Measurements from ENCODE around the gene ELFN2.

The ELFN2 gene

DNA sequence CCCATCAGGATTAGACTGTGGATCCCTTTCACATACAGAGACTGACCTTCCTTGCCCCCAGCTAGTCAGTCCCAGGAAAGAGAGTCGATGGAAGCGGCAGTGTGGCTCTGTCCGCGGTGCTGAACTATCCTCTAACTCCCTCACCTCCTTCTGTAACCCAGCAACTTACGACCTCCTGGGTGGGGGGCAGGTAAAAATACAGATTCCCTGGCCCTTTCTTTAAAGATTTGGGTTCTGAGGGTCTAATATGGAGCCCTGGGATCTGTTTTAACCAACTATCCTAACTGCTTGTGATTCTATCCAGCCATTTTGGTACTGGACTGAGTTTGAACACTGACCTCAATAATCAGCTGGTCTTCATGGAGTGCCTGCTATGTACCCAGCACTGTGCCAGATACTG is 35.7 kb upstream of the ELFN2 start:
- no CpG with 5 or more reads among the region's 5 CpGs for WGBS (ENCODE audit: extremely low coverage, insufficient coverage, insufficient read length)

DNA sequence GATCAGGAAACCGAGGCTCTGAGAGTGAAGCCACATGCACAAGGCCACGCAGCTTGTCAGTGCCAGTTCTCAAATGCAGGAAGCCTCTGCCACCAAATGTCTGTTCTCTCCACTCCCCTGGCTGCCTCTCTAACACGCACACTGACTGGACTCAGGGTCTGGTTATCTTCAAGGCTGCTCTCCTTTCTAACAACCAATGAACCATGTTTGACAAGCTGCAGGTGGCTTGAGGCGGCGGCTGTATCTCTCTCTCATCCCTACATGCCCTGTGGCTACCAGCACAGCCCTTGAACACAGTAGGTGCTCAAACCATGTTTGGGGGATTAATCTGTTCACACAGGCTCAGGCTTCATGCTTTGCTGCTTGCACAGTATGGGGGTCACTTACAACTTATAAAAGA is 35.2 kb upstream of the ELFN2 start:
- Histone ChIP-seq H3K14ac (ENCODE audit: low read length) (no peak overlapping the region), H4K12ac (ENCODE audit: low read depth, low read length) (no peak overlapping the region), H4K91ac (ENCODE audit: low read depth, low read length) (no peak overlapping the region), H3K27me3 (ENCODE audit: insufficient read depth, low read length) (no peaks in the 10 kb centered on the region), H2BK12ac (ENCODE audit: low read length) (no peak overlapping the region), H3K4me3 (ENCODE audit: low read depth, low read length) (no peak overlapping the region), H3K79me2 (ENCODE audit: control insufficient read depth, insufficient read depth, low read length, poor library complexity) (no peaks in the 10 kb centered on the region), H3K18ac (ENCODE audit: low read length) (no peak overlapping the region), H3K4me2 (ENCODE audit: low read length) (no peak overlapping the region), H2AFZ (ENCODE audit: insufficient read depth, low read length, poor library complexity) (no peak overlapping the region), H3K23ac (ENCODE audit: low read length) (no peak overlapping the region), H3K36me3 (ENCODE audit: control insufficient read depth in 1 of 2, insufficient read depth in 2 of 2, low read length in 2 of 2) (no peaks in the 10 kb centered on the region), H4K8ac (ENCODE audit: low read depth, low read length) (no peak overlapping the region), H2BK120ac (ENCODE audit: insufficient read depth, low read length, poor library complexity) (no peak overlapping the region), H3K79me1 (ENCODE audit: low read length) (no peaks in the 10 kb centered on the region), H3K4me1 (ENCODE audit: control insufficient read depth in 1 of 2, insufficient read depth in 2 of 2, low read length in 2 of 2) (no peaks in the 10 kb centered on the region), H3K9me3 (ENCODE audit: insufficient read depth, low read depth, low read length) (peaks cover 5% of the 10 kb centered on the region), H3K4ac (ENCODE audit: low read depth, low read length) (no peak overlapping the region), H3K9ac (ENCODE audit: low read length) (no peak overlapping the region), H3K27ac (ENCODE audit: low read depth, low read length) (no peak overlapping the region), H2AK5ac (ENCODE audit: low read length) (no peak overlapping the region), H2BK5ac (ENCODE audit: low read depth, low read length, poor library complexity) (no peak overlapping the region)
- no CpG with 5 or more reads among the region's 5 CpGs for WGBS (ENCODE audit: extremely low coverage, insufficient coverage, insufficient read length)
- DNase-seq: no peak

More for the DNA sequence above, 35.7 kb upstream of the ELFN2 start:
- Histone ChIP-seq H3K23ac (ENCODE audit: low read length) (no peak overlapping the region), H2BK12ac (ENCODE audit: low read length) (no peak overlapping the region), H3K4me3 (ENCODE audit: low read depth, low read length) (no peak overlapping the region), H3K4me2 (ENCODE audit: low read length) (no peak overlapping the region), H3K18ac (ENCODE audit: low read length) (no peak overlapping the region), H2BK5ac (ENCODE audit: low read depth, low read length, poor library complexity) (no peak overlapping the region), H3K36me3 (ENCODE audit: control insufficient read depth in 1 of 2, insufficient read depth in 2 of 2, low read length in 2 of 2) (no peaks in the 10 kb centered on the region), H3K27ac (ENCODE audit: low read depth, low read length) (no peak overlapping the region), H3K79me2 (ENCODE audit: control insufficient read depth, insufficient read depth, low read length, poor library complexity) (no peaks in the 10 kb centered on the region), H2AFZ (ENCODE audit: insufficient read depth, low read length, poor library complexity) (no peak overlapping the region), H3K4ac (ENCODE audit: low read depth, low read length) (no peak overlapping the region), H4K91ac (ENCODE audit: low read depth, low read length) (no peak overlapping the region), H3K4me1 (ENCODE audit: control insufficient read depth in 1 of 2, insufficient read depth in 2 of 2, low read length in 2 of 2) (no peaks in the 10 kb centered on the region), H3K14ac (ENCODE audit: low read length) (no peak overlapping the region), H4K12ac (ENCODE audit: low read depth, low read length) (no peak overlapping the region), H2AK5ac (ENCODE audit: low read length) (no peak overlapping the region), H2BK120ac (ENCODE audit: insufficient read depth, low read length, poor library complexity) (no peak overlapping the region), H3K9ac (ENCODE audit: low read length) (no peak overlapping the region), H3K27me3 (ENCODE audit: insufficient read depth, low read length) (no peaks in the 10 kb centered on the region), H3K79me1 (ENCODE audit: low read length) (no peaks in the 10 kb centered on the region), H3K9me3 (ENCODE audit: insufficient read depth, low read depth, low read length) (peaks cover 5% of the 10 kb centered on the region), H4K8ac (ENCODE audit: low read depth, low read length) (no peak overlapping the region)
- DNase-seq: peak in 1 of 2 donors; percentile 50

DNA sequence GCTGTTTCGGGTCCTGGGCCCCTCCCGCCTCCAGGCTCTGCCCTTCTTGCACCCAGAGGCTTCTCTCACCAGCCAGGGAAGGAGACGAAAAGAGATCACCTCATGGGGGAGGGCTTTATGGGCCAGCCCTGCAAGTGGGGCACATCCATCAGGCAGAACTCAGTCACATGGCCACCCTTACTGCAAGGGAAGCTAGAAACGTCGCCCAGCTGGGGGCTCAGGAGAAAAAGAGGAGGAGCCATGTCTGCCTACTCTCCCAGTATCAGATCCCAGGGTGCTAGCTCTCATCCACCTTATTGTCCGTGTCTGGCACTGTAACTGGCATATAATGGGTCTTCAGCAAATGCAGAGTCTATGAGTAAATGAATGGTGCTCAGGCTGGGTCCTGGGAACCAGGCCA is 34.7 kb upstream of the ELFN2 start:
- no peak for DNase-seq
- H3K23ac ChIP-seq (ENCODE audit: low read length): no peak overlapping the region
- H2AFZ ChIP-seq (ENCODE audit: insufficient read depth, low read length, poor library complexity): no peak overlapping the region
- H3K27ac ChIP-seq (ENCODE audit: low read depth, low read length): no peak overlapping the region
- H2BK5ac ChIP-seq (ENCODE audit: low read depth, low read length, poor library complexity): no peak overlapping the region
- H2BK120ac ChIP-seq (ENCODE audit: insufficient read depth, low read length, poor library complexity): no peak overlapping the region
- no peak overlapping the region for H3K4me2 ChIP-seq (ENCODE audit: low read length)
- no peaks in the 10 kb centered on the region for H3K79me2 ChIP-seq (ENCODE audit: control insufficient read depth, insufficient read depth, low read length, poor library complexity)
- H3K4me1 ChIP-seq (ENCODE audit: control insufficient read depth in 1 of 2, insufficient read depth in 2 of 2, low read length in 2 of 2): no peaks in the 10 kb centered on the region
- no peak overlapping the region for H3K4me3 ChIP-seq (ENCODE audit: low read depth, low read length)
- H3K9me3 ChIP-seq (ENCODE audit: insufficient read depth, low read depth, low read length): peaks cover 5% of the 10 kb centered on the region
- WGBS (ENCODE audit: extremely low coverage, insufficient coverage, insufficient read length): no CpG with 5 or more reads among the region's 6 CpGs
- no peaks in the 10 kb centered on the region for H3K36me3 ChIP-seq (ENCODE audit: control insufficient read depth in 1 of 2, insufficient read depth in 2 of 2, low read length in 2 of 2)
- H3K14ac ChIP-seq (ENCODE audit: low read length): no peak overlapping the region
- H3K4ac ChIP-seq (ENCODE audit: low read depth, low read length): no peak overlapping the region
- H4K12ac ChIP-seq (ENCODE audit: low read depth, low read length): no peak overlapping the region
- no peak overlapping the region for H4K8ac ChIP-seq (ENCODE audit: low read depth, low read length)
- no peak overlapping the region for H2AK5ac ChIP-seq (ENCODE audit: low read length)
- H2BK12ac ChIP-seq (ENCODE audit: low read length): no peak overlapping the region
- no peak overlapping the region for H3K18ac ChIP-seq (ENCODE audit: low read length)
- H3K9ac ChIP-seq (ENCODE audit: low read length): no peak overlapping the region
- H3K27me3 ChIP-seq (ENCODE audit: insufficient read depth, low read length): no peaks in the 10 kb centered on the region
- no peak overlapping the region for H4K91ac ChIP-seq (ENCODE audit: low read depth, low read length)
- no peaks in the 10 kb centered on the region for H3K79me1 ChIP-seq (ENCODE audit: low read length)

DNA sequence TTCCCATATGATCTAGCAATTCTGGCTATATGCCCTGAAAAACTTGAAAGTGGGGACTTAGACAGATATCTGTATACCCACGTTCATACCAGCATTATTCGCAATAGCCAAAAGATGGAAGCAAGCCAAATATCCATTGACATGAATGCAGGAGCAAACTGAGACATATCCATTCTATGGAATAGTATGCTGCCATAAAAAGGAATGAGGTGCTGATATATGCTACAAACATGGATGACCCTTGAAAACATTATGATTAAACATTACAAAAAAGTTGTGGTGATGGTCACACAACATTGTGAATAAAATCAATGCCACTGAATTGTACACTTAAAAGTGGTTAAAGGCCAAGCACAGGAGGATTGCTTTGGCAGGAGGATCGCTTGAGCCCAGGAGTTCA is 33.4 kb upstream of the ELFN2 start:
- no peak overlapping the region for H2BK120ac ChIP-seq (ENCODE audit: insufficient read depth, low read length, poor library complexity)
- H2BK5ac ChIP-seq (ENCODE audit: low read depth, low read length, poor library complexity): no peak overlapping the region
- no peak overlapping the region for H3K4ac ChIP-seq (ENCODE audit: low read depth, low read length)
- H3K79me1 ChIP-seq (ENCODE audit: low read length): no peaks in the 10 kb centered on the region
- H2AK5ac ChIP-seq (ENCODE audit: low read length): no peak overlapping the region
- DNase-seq: no peak
- H3K18ac ChIP-seq (ENCODE audit: low read length): no peak overlapping the region
- no peak overlapping the region for H2BK12ac ChIP-seq (ENCODE audit: low read length)
- WGBS (ENCODE audit: extremely low coverage, insufficient coverage, insufficient read length): no CpG with 5 or more reads among the region's 3 CpGs
- no peak overlapping the region for H2AFZ ChIP-seq (ENCODE audit: insufficient read depth, low read length, poor library complexity)
- H3K4me2 ChIP-seq (ENCODE audit: low read length): no peak overlapping the region
- no peak overlapping the region for H3K23ac ChIP-seq (ENCODE audit: low read length)
- H3K4me3 ChIP-seq (ENCODE audit: low read depth, low read length): no peak overlapping the region
- no peaks in the 10 kb centered on the region for H3K79me2 ChIP-seq (ENCODE audit: control insufficient read depth, insufficient read depth, low read length, poor library complexity)
- no peaks in the 10 kb centered on the region for H3K36me3 ChIP-seq (ENCODE audit: control insufficient read depth in 1 of 2, insufficient read depth in 2 of 2, low read length in 2 of 2)
- H3K27me3 ChIP-seq (ENCODE audit: insufficient read depth, low read length): no peaks in the 10 kb centered on the region
- H3K27ac ChIP-seq (ENCODE audit: low read depth, low read length): no peak overlapping the region
- no peaks in the 10 kb centered on the region for H3K9me3 ChIP-seq (ENCODE audit: insufficient read depth, low read depth, low read length)
- no peak overlapping the region for H4K8ac ChIP-seq (ENCODE audit: low read depth, low read length)
- no peak overlapping the region for H4K12ac ChIP-seq (ENCODE audit: low read depth, low read length)
- H4K91ac ChIP-seq (ENCODE audit: low read depth, low read length): no peak overlapping the region
- H3K9ac ChIP-seq (ENCODE audit: low read length): no peak overlapping the region
- H3K14ac ChIP-seq (ENCODE audit: low read length): no peak overlapping the region
- no peaks in the 10 kb centered on the region for H3K4me1 ChIP-seq (ENCODE audit: control insufficient read depth in 1 of 2, insufficient read depth in 2 of 2, low read length in 2 of 2)

Data from trophoblast cell (in vitro differentiated cells and primary cell).